HG02973 (cell line): ENCODE measurements around the gene TSPAN18.

Experiments used
- ATAC-seq: cut with Tn5 transposase; IDR thresholded peaks from one replicate; pipeline ENCODE4 v1.9.1; 2021; ENCODE audit warnings: moderate library complexity; ENCODE audit not compliant: unreplicated experiment

Gene TSPAN18

DNA sequence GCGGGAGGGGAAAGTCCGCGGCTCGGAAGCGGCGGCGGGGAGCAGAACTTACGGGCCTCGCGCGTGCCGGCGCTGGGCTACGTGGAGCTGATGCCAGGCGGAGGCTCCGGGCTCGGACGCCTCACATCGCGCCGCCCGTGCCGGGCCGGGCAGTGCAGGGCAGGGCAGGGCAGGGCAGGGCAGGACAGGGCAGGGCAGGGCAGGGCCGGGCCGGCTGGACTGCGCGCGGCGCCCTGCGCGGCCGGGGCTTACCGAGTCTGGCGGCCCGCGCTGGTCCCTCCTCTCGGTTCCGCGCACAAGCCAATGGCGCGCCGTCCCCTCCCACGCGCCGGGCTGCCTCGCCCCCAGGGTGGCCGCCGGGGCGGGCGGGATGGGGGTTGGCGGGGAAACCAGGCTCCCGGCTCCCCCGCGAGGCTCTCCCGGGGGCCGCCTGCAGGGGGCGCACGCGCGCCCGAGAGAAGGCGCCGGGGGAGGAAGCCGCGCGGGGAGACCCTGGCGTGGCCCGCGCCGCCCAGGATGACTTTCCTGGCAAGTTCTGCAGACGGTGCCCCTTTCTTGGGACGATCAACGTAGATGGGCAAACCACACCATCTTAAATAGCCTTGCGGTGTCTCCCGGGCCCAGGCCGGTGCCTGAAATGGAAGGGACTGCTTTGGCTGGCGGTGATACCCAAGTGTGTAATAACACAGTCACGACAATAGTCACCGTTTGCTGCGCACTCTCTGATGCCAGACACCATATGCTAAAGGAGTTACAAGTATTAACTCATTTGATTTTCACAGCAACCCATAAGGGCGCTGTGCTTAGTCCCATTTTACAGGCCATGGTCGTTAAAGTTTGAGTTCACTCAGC is 224.1 kb downstream of the TSPAN18 start, which contains the start of gene TP53I11:
Gene TP53I11, minus strand, starts transcription at position 259 of the 852 bp plus-strand sequence. CDS start 12,548 bp downstream, outside the sequence.
- ATAC-seq, result no peak

DNA sequence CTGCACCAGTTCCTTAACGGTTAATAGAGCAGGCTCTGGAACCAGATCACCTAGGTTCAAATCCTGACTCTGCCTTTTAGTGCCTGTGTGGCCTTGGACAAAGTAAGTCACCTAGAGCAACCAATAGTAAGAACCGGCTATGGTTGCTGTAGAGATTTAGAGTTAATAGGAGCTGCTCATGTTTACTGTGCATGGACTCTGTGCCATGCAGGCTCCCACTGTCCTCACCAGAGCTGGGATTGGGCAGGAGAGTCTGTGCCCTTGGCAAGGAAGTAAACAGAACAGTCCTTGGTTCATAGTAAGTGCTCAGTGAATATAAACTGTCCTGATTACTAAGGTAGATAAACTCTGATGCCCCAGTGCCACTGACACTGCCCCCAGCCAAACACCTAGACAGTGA is 225.3 kb downstream of the TSPAN18 start:
- no peak for ATAC-seq

DNA sequence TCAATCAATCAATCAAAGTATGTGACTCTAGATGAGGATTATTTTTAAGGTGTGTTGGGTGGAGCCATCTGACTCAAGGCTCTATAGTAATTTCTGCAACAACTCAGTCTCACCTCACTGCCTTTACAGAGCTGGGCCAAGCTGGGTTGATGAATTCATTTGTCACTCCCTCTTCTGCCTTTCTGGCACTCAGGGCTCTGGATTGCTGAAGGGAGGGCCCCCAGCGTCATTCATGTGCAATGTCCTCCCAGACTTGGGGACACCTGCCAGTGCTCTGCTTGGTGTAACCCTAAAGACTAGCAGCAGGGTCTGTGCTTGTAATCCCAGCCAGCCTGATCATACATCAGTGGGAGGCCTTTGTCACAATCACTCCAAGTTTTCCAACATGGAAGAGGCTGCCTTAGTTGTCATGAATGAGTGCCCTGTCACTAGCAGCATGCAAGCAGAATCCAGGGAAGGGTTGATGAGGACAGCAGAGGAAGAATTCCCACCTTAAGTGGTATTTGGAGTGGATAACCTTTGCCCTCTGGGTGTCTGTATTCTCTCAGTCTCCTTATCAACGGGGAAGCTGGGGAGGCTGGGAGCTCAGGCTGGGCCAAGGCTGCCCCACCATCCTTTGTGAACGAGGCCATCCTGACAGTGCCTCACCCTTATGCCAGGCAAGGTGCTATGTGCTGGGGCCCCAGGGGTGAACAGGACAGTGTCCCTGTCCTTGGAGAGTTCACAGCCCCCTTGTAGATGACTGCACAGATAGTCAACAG is 225.9 kb downstream of the TSPAN18 start:
- no peak for ATAC-seq

DNA sequence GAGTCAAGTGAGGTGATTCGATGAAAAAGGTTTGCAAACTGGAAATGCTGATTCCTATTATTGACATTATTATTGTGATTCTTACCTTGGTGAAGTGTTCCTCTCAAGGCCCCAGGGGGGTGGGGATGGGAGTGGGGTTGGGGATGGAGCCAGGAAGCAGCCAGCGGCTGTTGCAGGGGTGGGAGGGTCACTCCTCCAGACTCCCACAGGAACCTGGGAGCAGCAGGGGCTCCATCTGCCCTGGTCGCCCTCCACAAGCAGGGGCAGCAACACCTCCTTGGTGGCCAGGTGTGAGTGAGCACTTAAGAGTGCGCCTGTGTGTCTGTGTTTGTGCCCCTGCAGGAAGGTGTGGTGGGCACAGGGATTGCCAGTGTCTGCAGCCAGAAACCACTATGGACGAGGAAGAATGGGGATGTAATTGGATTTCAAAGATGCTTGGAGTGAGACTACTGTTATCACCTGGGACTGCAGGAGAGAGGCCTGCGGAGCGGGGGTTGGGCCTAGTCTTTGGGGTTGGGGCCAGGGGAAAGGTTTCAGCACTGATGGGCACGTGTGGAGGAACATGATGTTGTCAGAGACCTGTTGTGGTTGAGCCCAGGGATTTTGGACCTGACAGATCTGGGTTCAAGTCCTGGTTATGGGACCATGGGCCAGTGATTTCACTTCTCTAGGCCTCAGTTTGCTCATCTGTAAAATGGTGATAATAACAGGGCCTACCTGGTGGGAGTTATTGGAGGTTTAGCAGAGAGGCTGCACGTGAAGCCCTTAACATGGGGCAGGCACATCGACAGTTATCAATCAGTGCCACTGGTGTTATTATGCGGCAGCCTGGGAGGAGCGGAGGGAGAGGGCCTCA is 227.5 kb downstream of the TSPAN18 start:
- ATAC-seq, result no peak

DNA sequence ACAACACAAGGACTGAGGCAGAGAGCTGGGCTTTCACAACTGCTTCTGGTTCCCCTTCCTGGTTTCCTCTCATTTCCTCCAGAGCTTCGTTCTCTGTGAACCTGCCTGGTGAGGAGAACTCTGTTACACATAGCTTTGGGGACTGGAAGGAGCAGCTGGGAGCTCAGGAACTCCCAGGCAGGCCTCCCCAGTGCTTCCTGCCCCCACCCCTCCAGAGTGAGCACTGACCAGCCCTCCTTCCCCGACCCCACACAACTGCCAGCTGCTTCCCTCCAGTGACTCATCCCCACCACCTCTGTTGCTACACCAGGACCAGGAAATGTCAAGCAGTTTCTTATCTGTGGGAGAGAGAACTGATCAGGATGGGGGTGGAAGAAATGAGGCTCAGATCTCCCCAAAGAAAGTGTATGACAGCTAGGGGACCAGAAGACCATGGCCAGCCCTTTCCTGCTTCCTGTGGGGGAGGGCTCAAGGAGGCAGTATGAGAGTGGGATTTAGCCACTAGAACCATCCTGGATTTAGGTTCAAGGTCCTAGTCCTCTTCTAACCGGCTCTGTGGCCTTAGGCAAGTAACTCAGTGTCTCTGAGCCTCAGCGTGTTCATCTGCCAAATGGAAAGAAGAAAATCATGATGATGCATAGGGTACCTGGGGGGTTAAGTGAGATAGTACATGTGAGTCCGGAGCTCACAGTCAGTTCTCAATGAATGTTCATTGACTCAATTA is 228.4 kb downstream of the TSPAN18 start:
- no peak for ATAC-seq

DNA sequence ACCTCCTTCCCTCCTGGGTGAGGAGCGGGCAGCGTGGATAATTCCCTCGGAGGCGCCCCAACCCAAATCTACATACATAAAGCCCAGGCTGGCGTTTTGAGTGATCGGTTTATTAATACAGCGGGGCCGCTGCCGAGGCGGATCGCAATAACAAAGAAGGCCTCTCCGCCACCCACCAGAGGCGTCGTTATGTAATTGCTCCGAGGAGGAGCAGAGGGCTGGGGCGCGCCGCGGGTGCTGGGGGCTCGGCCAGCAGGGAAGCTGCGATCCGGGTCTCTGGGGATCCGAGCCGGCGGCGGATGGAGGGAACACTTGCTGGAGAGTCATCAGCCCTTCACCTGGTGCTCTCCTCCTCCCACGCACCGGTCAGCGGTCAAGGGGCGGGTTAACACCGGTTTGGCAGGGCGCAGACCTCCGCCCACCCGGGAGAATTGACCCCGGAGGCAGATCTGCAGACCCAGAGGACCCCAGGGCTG is 230.3 kb downstream of the TSPAN18 start:
- ATAC-seq, result no peak

DNA sequence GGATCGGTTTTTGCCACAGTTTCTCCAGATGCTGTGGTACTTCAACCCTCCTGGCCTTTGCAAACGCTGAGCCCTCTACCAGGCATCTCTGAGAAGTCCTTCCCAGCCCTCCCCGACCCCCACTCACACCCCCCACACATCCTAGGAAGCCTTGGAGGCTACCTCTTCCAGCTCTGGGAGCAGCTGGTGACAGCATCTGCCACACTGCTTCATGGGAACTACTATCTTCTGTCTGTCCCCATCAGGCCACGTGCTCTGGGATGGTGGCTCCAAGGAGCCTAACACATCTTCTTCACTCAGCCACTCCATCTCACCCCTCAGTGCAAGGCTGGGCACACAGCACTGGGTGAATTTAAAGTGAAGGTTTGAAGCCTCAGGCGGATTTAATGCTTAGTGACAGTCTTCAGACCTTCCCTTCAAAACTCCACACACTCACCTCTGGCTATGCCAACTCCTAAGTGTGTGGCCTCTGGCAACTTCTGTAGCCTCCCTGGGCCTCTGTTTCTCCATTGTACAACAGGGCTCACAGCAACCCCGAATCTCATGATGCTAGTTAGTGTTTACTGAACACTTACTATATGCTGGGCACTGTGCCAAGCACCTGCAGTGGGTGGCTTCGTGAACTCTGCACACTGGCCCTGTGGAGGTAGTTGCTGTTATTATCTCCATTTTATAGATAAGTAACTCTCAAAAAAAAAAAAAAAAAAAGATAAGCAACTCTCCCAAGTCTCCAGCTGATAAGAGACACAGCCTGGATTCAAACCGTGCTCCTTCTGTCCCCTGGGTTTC is 231.2 kb downstream of the TSPAN18 start:
- no peak for ATAC-seq

DNA sequence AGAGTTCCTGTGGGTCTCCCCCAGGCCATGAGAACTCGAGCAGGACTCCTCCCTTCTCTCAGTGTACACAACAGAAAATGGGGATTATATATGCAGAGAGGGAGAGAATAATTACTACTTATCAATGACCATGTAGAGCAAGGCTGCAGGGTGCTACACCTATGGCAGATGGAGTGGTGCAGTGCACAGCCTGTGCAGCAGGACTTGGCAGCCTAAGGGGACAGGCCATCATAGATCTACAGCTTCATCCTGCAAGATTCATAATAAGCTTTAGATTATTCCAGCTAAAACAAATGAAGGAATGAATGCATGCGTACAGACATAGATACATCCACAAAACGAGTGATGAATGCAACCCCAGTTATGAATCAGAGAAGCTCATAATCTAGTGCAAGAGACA is 232.3 kb downstream of the TSPAN18 start:
- ATAC-seq, result no peak

DNA sequence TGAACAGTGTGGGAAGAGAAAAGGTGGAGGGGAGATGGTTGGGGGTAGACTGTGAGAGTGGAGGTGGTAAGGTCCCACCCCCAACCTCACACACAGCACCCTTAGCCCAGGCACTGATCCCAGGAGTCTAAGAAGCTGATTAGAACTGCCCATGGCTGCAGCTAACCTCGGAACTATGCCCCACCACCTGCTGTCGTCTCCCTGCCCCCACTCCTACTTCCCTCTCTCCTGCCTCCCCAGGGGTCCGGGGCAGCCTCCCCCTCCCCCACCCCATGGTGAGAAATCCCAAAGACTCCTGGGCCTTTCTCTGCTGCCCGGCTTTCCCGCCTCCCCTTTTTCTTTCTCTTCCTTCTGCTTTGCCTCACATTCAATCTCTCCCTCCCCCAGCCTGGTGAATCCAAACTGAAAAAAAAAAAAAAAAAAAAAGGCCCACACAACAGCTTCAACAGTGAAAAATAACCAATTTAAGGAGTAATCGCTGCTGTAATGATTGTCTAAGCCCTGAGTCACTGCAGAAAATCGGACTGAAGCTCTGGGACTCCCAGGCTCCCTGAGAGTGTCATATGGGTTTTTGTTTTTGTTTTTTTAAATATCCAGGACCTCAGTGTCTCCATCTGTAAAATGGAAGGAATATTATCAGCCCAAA is 233.6 kb downstream of the TSPAN18 start:
- no peak for ATAC-seq

DNA sequence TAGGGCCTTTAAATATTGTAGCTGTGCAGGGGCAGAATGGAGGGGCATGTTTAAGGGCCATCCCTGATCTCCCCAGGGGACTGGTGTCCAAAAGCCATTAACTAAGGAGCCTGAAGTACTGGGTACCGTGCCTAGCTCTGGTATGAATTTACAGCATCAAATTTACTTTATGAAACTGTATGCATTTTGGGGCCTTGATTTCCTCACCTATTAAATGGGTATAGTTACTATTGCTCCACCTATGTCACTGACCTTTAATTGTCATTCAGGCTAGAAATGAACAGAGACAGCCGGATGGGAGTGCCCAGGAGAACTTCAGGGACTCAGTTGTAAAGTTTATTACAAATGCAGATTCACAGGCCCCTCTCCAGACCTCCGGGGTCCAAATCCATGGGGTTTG is 235.7 kb downstream of the TSPAN18 start:
- ATAC-seq, result no peak

DNA sequence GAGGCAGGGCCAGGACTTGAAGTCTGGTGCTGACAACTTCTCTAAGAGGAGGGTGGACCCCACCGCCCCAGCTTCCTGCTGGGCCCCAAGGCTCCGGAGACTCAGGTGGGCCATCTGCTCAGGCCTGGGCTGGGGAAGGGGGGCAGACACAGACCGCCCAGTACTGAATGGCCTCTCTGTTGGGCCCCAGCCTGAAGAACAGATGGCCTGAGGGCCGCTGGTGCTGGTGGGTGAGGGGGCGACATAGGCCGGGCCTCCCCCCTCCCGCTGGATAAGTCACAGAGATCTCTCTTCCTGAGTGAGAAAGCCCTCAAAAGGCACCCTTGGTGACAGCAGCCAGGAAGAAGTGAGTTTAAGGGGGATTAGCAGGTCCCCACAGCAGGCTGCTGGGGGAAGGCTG is 236.4 kb downstream of the TSPAN18 start:
- no peak for ATAC-seq

DNA sequence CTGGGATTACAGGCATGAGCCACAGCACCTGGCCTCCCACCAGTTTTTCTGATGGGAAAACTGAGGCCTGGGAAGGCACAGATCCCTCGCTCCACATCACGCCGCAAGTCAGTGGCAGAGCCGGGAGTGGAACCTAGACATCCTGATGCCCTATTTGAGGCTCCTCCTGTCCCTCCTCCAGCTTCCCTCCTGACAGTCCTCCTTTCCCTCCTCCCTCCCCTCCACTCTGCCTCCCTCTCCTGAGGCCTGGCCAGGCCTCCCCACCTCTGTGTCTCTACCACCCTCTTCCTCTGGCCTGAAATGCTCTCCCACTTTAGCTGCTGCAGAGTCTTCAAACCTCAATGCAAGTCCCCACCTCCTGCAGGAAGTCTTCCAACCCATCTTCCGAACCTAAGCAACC is 237.2 kb downstream of the TSPAN18 start:
- ATAC-seq, result no peak

DNA sequence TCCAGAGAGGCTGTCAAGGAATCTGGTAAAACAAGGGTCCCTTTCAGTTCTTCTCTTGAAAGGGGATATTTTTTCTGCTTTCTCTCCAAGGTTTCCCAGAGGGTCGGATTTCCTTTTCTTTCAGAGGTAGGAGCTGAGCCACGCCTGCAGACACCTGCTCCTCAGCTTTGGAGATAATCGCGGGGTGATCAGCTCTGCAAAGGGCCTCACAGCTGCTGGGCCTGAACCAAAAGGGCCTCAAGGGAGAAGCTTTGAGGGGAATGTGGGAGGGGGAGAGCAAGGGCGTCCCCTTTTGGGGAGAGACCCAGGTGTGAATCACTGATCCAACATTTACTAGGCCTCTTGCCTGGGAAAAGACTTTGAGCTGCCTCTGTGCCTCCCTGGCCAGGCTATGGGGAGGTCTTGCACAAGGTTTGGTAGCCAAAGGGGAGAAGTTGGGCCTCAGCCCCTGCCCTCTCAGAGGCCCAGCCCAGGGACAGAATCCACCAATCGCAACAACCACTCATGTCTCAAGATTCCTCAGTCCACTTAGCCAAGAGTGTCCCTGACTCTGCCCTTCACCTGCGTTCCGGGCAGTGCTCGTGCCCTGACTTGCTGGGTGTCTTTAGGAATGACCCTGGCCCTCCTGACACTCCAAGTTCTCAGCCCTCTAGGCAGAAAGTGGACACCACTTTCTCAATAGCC is 237.9 kb downstream of the TSPAN18 start:
- no peak for ATAC-seq

DNA sequence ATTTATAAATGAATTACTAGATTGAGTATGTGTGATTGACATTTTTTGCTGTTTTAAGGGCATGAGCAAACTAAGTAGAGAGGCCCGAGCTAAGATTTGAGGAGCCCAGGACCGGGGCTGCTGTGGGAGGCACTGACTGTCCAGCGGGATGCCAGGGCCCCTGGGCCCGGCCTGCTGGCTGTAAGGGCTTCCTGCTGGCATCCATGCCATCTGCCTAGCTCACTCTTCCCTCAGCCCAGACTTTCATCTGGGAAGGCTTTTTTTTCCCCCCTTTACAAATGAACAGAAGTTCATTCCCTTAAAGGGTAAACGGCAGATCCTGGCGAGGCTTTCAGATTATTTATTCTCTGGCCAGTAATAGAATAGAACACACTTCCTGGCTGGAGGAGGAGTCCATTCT is 239.9 kb downstream of the TSPAN18 start:
- no peak for ATAC-seq

DNA sequence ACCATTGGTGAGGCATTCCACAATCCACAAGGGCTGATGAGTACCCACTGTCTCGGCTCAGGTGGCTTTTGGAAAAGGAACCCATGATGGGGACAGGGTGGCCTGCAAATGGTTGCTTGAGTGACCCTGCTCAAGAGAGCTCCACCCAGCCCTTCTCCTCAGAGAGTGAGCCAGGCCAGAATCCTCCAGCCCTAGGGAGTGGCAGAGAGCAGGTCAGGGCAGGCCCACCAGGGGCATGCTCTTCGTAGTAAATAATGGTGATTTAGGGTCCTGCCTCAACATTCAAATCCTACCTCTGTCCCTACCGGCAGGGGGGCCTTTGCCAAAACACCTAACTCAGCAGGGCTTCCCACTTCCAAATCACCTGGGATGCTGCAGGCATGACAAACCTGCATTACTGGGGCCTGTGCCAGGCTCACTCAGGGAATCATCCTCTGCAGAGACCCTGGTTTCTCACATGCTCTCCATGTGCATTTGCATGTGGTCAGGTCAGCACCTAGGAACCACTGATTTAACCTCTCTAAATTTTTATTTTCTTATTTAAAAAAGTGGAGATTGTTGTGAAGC is 241.3 kb downstream of the TSPAN18 start:
- no peak for ATAC-seq

DNA sequence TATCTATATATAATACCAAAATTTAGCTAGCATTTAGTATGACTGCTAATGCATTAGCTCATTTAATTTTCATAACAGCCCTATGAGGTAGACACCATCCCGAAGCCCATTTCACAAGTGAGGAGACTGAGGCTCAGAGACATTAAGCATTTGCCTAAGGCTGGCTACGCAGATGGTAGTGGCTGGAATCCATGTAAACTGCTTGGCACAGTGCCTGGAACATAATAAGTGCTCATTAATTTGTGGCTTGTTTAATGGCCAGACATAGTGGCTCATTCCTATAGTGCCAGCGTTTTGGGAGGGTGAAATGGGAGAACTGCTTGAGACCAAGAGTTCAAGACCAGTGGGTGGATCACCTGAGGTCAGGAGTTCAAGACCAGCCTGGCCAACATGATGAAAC is 241.7 kb downstream of the TSPAN18 start:
- no peak for ATAC-seq

DNA sequence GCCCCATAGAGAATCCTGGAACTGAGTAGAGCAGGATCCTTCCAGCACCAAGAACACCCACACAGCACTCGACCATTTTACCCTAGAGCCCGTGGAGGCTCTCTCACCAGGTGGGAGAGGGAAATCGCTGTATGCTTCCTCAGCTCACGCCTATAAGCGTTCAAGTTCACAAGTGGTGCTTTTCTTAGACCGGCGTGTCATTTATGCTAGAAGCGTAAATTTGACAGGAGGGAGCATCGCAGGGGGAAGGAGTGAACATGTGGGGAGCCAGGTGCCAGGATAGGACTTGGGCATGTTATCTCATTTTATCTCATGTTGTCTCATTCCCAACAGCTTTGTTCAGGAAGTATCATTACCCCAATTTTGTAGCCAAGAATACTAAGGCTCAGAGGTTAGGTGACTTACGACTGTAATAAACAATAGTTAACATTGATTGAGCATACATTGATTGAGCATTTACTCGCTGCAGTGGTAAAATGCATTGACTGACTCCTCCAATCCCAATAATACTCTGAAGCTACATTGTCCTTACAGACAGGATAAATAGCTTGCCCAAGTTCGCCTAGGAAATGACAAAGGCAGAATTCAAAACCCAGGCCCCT is 243.0 kb downstream of the TSPAN18 start:
- ATAC-seq, result no peak

DNA sequence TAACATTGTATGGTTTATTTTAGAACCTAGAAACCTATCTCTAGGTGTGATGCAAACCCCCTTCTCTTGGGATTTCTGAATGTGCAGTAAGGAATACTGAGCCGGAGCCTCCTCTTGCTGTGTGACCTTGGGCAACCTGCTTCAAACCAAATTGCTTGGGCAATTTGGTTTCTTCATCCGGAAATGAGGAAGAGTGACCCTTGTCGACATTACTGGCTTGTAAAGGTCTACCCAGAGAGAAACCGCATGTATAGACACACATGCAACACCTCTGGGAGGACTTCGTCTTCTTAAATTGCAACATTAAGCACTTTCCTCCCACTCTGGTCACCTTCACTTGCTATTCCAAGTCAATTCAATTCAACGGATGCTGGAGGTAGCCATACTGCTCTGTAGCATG is 243.5 kb downstream of the TSPAN18 start:
- no peak for ATAC-seq
